Ovary (tissue), 3 donors: ENCODE data around the gene IKBIP.

ENCODE experiments used
- CTCF ChIP-seq, 3 donors: fragments of 450-650 bp in 2 of 3; fragments of 200-600 bp in 1 of 3; IDR thresholded peaks; one replicate each; pipeline versions ENCODE4 v1.5.1 to v1.8.0; 2016 to 2022; ENCODE audit warnings: antibody characterized with exemption in 3 of 3, mild to moderate bottlenecking in 1 of 3
- EP300 ChIP-seq: sonication (generic); formaldehyde crosslinking; IDR thresholded peaks from one replicate; pipeline ENCODE4 v1.6.1; 2017; ENCODE audit warnings: antibody characterized with exemption
- POLR2A ChIP-seq: fragments of 450-650 bp; IDR thresholded peaks from one replicate; pipeline ENCODE4 v1.6.1; 2017; ENCODE audit warnings: antibody characterized with exemption, mild to moderate bottlenecking, moderate library complexity
- donor health status: DM: no; HTN: no; CAD: no.

- TF ChIP-seq CTCF (IDR thresholded peaks at IDR 0.05) (no peak), EP300 (no peak), POLR2A (no peak)
Measured at GRCh38 chr12:98679611-98680005, 35.0 kb upstream of the IKBIP start.
